ENCODE measurements around the gene SCN2B.

The SCN2B gene

DNA sequence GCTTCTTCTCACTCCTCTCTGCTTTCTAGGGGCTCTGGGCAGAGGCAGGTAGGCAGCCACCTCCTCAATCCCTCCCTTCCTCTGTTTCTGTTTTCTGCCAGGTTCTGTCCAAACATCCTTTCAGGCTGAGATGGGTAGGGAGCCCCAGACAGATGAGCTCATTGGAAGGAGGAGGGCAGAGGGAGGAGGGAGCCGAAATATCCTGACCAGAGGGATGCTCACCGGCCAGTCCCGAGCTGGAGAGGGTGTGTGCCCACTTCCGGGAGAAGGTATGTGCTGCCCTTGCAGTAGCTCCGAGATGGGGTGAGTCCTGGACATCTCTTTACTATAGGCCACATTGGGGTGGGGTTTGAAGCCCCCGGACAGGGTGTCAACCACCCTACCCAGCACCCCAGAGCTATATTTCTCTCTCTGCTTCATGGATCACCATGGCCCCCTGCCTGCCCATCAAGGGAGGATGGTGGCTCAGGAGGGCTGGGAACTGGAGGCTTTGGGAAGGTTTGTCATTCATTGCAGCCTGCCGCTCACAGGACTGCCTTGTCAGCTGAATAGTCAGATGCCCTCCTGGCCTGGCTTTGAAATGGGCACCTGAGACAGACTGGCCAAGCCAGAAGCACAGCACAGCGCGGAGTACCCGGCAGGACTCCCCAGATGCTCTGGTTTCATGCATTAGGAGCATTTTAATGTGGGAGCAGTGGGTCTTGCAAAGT is 19.1 kb downstream of the SCN2B start:
- no peak for DNase-seq (ENCODE audit: extremely low read depth, insufficient read length)
- no peak overlapping the region for H3K4me3 ChIP-seq (replicated peaks; ENCODE audit: low read depth, low read length)
- H3K36me3 ChIP-seq (ENCODE audit: control insufficient read depth, insufficient read depth, low read length) = no peaks in the 10 kb centered on the region
- peaks cover 6% of the 10 kb centered on the region for H3K27me3 ChIP-seq (replicated peaks; ENCODE audit: control insufficient read depth, insufficient read depth, low read length)
- TF ChIP-seq, protein P1, sequence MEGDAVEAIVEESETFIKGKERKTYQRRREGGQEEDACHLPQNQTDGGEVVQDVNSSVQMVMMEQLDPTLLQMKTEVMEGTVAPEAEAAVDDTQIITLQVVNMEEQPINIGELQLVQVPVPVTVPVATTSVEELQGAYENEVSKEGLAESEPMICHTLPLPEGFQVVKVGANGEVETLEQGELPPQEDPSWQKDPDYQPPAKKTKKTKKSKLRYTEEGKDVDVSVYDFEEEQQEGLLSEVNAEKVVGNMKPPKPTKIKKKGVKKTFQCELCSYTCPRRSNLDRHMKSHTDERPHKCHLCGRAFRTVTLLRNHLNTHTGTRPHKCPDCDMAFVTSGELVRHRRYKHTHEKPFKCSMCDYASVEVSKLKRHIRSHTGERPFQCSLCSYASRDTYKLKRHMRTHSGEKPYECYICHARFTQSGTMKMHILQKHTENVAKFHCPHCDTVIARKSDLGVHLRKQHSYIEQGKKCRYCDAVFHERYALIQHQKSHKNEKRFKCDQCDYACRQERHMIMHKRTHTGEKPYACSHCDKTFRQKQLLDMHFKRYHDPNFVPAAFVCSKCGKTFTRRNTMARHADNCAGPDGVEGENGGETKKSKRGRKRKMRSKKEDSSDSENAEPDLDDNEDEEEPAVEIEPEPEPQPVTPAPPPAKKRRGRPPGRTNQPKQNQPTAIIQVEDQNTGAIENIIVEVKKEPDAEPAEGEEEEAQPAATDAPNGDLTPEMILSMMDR (IDR thresholded peaks at IDR 0.05; ENCODE audit: insufficient read depth, low read length, poor library complexity, severe bottlenecking) = no peak

DNA sequence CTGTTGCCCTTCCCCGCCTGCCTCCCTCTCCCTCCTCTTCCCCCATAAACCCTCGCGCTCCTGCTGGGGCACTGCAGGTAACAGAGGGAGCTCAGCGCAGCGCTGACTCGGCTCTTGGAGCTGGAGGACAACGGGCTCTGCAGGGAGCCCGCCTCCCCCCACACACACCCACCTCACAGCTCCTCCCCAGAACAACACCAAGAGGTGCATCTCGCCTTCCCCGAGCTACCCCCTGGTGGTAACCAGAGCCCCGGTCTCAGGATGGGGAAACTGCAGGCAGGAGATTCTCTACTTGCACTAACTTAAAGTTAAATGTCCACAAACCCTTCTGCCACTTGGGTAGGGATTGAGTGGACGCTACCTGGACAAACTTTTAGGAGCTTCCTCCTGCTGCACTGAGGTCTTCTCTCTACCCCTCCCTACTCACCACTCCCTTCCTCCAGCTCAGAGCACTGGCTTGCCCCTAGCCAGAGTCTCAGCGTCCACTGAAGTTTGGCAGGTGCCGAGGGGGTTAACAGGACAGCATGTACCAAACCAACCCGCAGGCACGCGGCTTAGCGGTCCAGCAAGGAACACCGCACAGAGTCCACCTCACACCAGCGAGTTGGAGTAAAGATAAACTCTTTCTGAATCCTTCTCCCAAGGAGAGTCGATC is 19.8 kb downstream of the SCN2B start:
- Histone ChIP-seq H3K36me3 (ENCODE audit: control insufficient read depth, insufficient read depth, low read length) (no peaks in the 10 kb centered on the region), H3K4me3 (replicated peaks; ENCODE audit: low read depth, low read length) (no peak overlapping the region), H3K27me3 (replicated peaks; ENCODE audit: control insufficient read depth, insufficient read depth, low read length) (peaks cover 8% of the 10 kb centered on the region)
- TF ChIP-seq, protein P1 (IDR thresholded peaks at IDR 0.05; ENCODE audit: insufficient read depth, low read length, poor library complexity, severe bottlenecking) = no peak
- DNase-seq (ENCODE audit: extremely low read depth, insufficient read length) = no peak

DNA sequence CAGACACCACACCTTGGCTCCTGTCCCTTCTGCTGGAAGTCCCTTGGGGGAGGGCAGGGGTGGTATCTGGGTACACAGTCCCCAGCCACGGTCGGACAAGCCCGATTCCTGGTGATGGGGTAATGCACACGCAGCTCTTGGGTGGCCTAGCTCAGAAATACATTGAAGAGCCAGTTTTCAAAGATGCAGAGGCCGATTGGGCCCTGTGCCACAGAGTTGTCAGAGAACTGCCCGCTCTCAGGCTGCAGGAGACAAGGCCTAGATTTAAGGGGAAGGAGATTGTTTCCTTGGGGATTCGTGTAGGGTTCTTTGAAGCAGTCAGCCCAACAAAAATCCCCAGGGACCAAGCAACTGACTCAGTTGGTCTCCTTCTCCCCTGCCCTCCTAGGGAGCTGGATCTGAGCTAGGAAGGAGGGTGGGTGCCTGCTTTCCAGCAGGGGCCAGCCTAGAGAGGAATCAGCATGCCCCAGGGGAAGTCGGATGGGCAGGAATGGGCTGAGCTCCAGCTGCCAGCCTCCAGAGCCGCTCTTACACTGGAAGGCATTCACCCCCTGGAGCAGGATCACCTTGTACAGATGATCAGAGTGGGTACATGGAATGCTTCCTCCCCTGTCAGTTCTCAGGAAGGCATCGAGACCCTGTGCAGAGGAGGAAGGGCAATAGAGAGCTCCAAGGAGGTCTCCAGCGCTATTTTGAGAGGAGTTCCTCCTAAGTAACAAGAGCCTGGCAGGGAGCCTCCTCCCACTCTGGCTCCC is 20.5 kb downstream of the SCN2B start:
- H3K27me3 ChIP-seq (replicated peaks; ENCODE audit: control insufficient read depth, insufficient read depth, low read length) = peaks cover 8% of the 10 kb centered on the region
- TF ChIP-seq, protein P1 (IDR thresholded peaks at IDR 0.05; ENCODE audit: insufficient read depth, low read length, poor library complexity, severe bottlenecking) = no peak
- no peak for DNase-seq (ENCODE audit: extremely low read depth, insufficient read length)
- no peaks in the 10 kb centered on the region for H3K36me3 ChIP-seq (ENCODE audit: control insufficient read depth, insufficient read depth, low read length)
- H3K4me3 ChIP-seq (replicated peaks; ENCODE audit: low read depth, low read length) = no peak overlapping the region

DNA sequence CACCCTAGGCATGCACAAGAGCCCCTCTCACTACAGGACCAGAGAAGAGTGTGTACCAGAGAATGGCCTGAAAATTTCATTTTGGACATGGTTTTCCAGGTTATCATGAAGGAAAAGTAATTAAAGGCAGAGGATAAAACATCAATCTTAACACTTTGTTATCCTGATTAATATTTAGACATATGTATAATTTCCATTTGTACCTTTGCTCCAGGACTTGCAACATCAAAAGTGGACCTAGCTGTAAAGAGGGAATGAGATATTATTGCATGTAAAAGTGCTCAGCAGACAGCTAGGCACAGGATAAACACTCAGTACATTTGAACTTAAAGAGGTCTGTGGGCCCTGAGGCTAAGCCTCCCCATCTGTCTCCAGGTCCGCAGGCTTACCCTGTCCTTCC is 21.8 kb downstream of the SCN2B start:
- TF ChIP-seq, protein P1 (IDR thresholded peaks at IDR 0.05; ENCODE audit: insufficient read depth, low read length, poor library complexity, severe bottlenecking) = no peak
- peaks cover 5% of the 10 kb centered on the region for H3K27me3 ChIP-seq (replicated peaks; ENCODE audit: control insufficient read depth, insufficient read depth, low read length)
- no peak for DNase-seq (ENCODE audit: extremely low read depth, insufficient read length)
- H3K36me3 ChIP-seq (ENCODE audit: control insufficient read depth, insufficient read depth, low read length) = no peaks in the 10 kb centered on the region
- H3K4me3 ChIP-seq (replicated peaks; ENCODE audit: low read depth, low read length) = no peak overlapping the region

DNA sequence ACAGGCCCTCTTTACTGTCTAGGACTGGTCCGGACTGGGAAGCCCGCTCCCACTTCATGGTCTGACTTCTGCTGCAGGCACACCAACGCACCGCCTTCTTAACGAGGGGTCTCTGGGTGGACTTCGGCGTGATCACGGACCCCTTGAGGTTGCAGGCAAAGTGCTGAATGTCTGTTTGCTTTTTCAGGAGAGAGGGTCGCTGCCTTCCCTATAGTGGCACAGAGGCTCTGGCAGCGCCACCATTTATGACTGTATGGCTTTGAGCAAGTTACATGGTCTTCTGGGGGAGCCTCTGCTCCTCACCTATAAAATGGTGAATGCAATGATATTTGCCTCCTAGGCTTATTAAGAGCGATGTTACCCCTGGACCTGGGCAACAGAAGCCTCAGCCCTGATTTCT is 22.5 kb downstream of the SCN2B start:
- no peak overlapping the region for H3K4me3 ChIP-seq (replicated peaks; ENCODE audit: low read depth, low read length)
- no peaks in the 10 kb centered on the region for H3K36me3 ChIP-seq (ENCODE audit: control insufficient read depth, insufficient read depth, low read length)
- DNase-seq (ENCODE audit: extremely low read depth, insufficient read length) = no peak
- TF ChIP-seq, protein P1 (IDR thresholded peaks at IDR 0.05; ENCODE audit: insufficient read depth, low read length, poor library complexity, severe bottlenecking) = no peak
- H3K27me3 ChIP-seq (replicated peaks; ENCODE audit: control insufficient read depth, insufficient read depth, low read length) = peaks cover 5% of the 10 kb centered on the region

Data from GM06990 (cell line).